Measurements from ENCODE around the gene HMCN1. TPM values are rescaled to one million over a fixed set of nuclear protein-coding genes. Genes with fewer than 3 reads are reported as not detected.

Gene HMCN1
- total RNA-seq, 1 experiment from 2014 or later, result 0.23 TPM

DNA sequence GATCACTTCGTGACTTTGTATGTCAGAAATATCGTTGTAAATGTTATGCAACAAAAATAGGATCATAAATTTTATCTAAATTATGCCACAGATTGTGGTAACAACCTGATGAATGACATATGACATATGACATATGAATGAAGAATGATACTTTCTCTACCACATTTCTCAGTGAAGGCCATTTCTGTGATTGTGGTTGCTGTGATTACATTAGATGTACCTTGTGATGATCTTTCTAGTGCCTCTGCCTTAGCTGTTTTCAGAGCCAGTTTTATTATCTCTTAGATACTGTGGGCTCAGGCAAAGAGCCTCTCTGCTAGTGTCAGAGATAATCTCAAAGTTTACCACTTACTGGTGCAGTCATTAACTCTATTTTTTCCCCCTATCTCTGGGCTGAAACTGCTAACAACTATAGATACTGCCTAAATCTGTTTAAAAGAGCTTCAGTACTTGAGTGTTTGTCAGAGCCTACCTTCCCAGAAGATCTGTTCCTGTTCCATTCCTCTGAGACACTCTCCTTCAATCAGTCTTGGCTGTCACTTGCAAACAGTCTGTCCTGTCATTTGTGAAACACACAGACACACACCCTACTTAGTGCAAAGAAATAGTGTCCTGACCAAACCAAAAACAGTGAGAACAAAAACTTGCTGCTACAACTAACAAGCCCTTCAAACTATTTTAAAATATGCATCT is 55.5 kb downstream of the HMCN1 start:
- DNase-seq (ENCODE audit: low read depth, low spot score) (no peak), ATAC-seq (no peak)
- Histone ChIP-seq H3K27ac (ENCODE audit: low read length) (no peak overlapping the region), H3K36me3 (ENCODE audit: control insufficient read depth, insufficient read depth, low read length) (no peaks in the 10 kb centered on the region), H3K4me3 (ENCODE audit: low read depth in 2 of 2, low read length in 2 of 2) (no peak overlapping the region), H3K9me3 (ENCODE audit: control insufficient read depth, insufficient read depth, low read depth, low read length) (no peaks in the 10 kb centered on the region), H3K4me1 (ENCODE audit: control insufficient read depth, insufficient read depth, low read length) (no peaks in the 10 kb centered on the region), H3K27me3 (ENCODE audit: control insufficient read depth, insufficient read depth, low read length) (no peaks in the 10 kb centered on the region)
- POLR2A ChIA-PET, result no interaction called here
- in situ Hi-C loops (cut with HindIII; ENCODE audit: low pct_unique_long_range_greater_than_20kb, low sequenced_read_pairs) (no loop called here), intact Hi-C loops (cut with micrococcal nuclease; ENCODE audit: unreplicated experiment) (no loop called here)
- no TSS peak for BruUV-seq (replicated peaks)
- CTCF ChIA-PET, result no interaction called here
- TF ChIP-seq, protein P1, sequence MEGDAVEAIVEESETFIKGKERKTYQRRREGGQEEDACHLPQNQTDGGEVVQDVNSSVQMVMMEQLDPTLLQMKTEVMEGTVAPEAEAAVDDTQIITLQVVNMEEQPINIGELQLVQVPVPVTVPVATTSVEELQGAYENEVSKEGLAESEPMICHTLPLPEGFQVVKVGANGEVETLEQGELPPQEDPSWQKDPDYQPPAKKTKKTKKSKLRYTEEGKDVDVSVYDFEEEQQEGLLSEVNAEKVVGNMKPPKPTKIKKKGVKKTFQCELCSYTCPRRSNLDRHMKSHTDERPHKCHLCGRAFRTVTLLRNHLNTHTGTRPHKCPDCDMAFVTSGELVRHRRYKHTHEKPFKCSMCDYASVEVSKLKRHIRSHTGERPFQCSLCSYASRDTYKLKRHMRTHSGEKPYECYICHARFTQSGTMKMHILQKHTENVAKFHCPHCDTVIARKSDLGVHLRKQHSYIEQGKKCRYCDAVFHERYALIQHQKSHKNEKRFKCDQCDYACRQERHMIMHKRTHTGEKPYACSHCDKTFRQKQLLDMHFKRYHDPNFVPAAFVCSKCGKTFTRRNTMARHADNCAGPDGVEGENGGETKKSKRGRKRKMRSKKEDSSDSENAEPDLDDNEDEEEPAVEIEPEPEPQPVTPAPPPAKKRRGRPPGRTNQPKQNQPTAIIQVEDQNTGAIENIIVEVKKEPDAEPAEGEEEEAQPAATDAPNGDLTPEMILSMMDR (IDR thresholded peaks at IDR 0.05), result no peak
- no peak for TF ChIP-seq POLR2AphosphoS5 (IDR thresholded peaks at IDR 0.05; ENCODE audit: low read depth, low read length)
- TF ChIP-seq REST (IDR thresholded peaks at IDR 0.05; ENCODE audit: insufficient read depth in 1 of 2, low read depth in 2 of 2, low read length in 1 of 2), result no peak
- TF ChIP-seq TCF7L2 (IDR thresholded peaks at IDR 0.05; ENCODE audit: low read depth, low read length), result no peak
- TF ChIP-seq SIN3A (IDR thresholded peaks at IDR 0.05; ENCODE audit: borderline replicate concordance, insufficient read depth, low read depth, low read length), result no peak

GRCh38 chr1:185790194-185790735 is 56.1 kb downstream of the HMCN1 start:
- ChIA-PET CTCF (no interaction called here), POLR2A (no interaction called here)
- no TSS peak for BruUV-seq (replicated peaks)
- no peak overlapping the region for H3K4me3 ChIP-seq (ENCODE audit: low read depth in 2 of 2, low read length in 2 of 2)
- no peak overlapping the region for H3K27ac ChIP-seq (ENCODE audit: low read length)
- H3K27me3 ChIP-seq (ENCODE audit: control insufficient read depth, insufficient read depth, low read length), result no peaks in the 10 kb centered on the region
- no peaks in the 10 kb centered on the region for H3K9me3 ChIP-seq (ENCODE audit: control insufficient read depth, insufficient read depth, low read depth, low read length)
- H3K4me1 ChIP-seq (ENCODE audit: control insufficient read depth, insufficient read depth, low read length), result no peaks in the 10 kb centered on the region
- no peak for DNase-seq (ENCODE audit: low read depth, low spot score)
- in situ Hi-C loops (cut with HindIII; ENCODE audit: low pct_unique_long_range_greater_than_20kb, low sequenced_read_pairs) (no loop called here), intact Hi-C loops (cut with micrococcal nuclease; ENCODE audit: unreplicated experiment) (no loop called here)
- no peak for ATAC-seq
- TF ChIP-seq, protein P1 (IDR thresholded peaks at IDR 0.05), result no peak
- TF ChIP-seq REST (IDR thresholded peaks at IDR 0.05; ENCODE audit: insufficient read depth in 1 of 2, low read depth in 2 of 2, low read length in 1 of 2), result no peak
- no peak for TF ChIP-seq TCF7L2 (IDR thresholded peaks at IDR 0.05; ENCODE audit: low read depth, low read length)
- no peak for TF ChIP-seq SIN3A (IDR thresholded peaks at IDR 0.05; ENCODE audit: borderline replicate concordance, insufficient read depth, low read depth, low read length)
- TF ChIP-seq POLR2AphosphoS5 (IDR thresholded peaks at IDR 0.05; ENCODE audit: low read depth, low read length), result no peak
- no peaks in the 10 kb centered on the region for H3K36me3 ChIP-seq (ENCODE audit: control insufficient read depth, insufficient read depth, low read length)

Measured in Panc1 (cell line).